Prostate gland (tissue), 2 donors: ENCODE measurements around the gene LST1. TPM values are rescaled to one million over a fixed set of nuclear protein-coding genes. Genes with fewer than 3 reads are reported as not detected.
A peak's percentile ranks its signal among the peaks of the same experiment; 100 is the strongest.

ENCODE experiments used
- DNase-seq: peaks from one replicate; pipeline ENCODE4 v3.0.0-alpha.2; 2019; ENCODE audit warnings: low spot score
- H3K27ac ChIP-seq, 2 donors: fragments of 200-600 bp; sonication (generic); 2 replicates each; pipeline ENCODE4 v1.5.1; 2017 to 2019
- H3K27me3 ChIP-seq: fragments of 200-600 bp; sonication (generic); replicated peaks from 2 replicates; pipeline ENCODE4 v1.5.1; 2019; ENCODE audit not compliant: insufficient read depth
- H3K36me3 ChIP-seq, 2 donors: fragments of 200-600 bp; sonication (generic); 1 replicate in 1 of 2; 2 replicates in 1 of 2; pipeline versions ENCODE4 v1.5.1 to v1.8.1; 2017 to 2019
- H3K4me1 ChIP-seq: fragments of 200-600 bp; sonication (generic); replicated peaks from 2 replicates; pipeline ENCODE4 v1.5.1; 2019
- H3K4me3 ChIP-seq, 2 donors: fragments of 200-600 bp; sonication (generic); 2 replicates each; pipeline ENCODE4 v1.5.1; 2017 to 2019
- H3K9me3 ChIP-seq: fragments of 200-600 bp; sonication (generic); 2 replicates; pipeline ENCODE4 v1.5.1; 2017
- CTCF ChIP-seq, 4 experiments: fragments of 200-600 bp in 2 of 4; fragments of 450-650 bp in 2 of 4; sonication (generic) in 2 of 4; IDR thresholded peaks; 1 replicate in 3 of 4; 2 replicates in 1 of 4; pipeline ENCODE4 v1.5.1; 2016 to 2019; ENCODE audit warnings: antibody characterized with exemption in 4 of 4, mild to moderate bottlenecking in 2 of 4, moderate library complexity in 2 of 4
- POLR2A ChIP-seq: fragments of 450-650 bp; IDR thresholded peaks from one replicate; pipeline ENCODE4 v1.6.1; 2016; ENCODE audit warnings: antibody characterized with exemption, mild to moderate bottlenecking
- POLR2AphosphoS5 ChIP-seq: sonication (generic); formaldehyde crosslinking; IDR thresholded peaks from one replicate; pipeline ENCODE4 v1.6.1; 2017; ENCODE audit warnings: antibody characterized with exemption
- WGBS: methylation state at CpG from one replicate; pipeline ENCODE4 v1.1.5; 2018; 5-methylcytosine and 5-hydroxymethylcytosine counted together
- intact Hi-C: fragments of 100-400 bp; cut with DNase I; formaldehyde crosslinking; loops from one replicate; pipeline ENCODE4 v1.14.2; 2022
- total RNA-seq, 2 donors: library from RNA; depleted of rRNA; stranded (reverse); fragments of >200 nt; gene quantifications; one replicate each; pipeline ENCODE4 v1.1.0, GENCODE V29; 2016

LST1 gene
- total RNA-seq, 2 donors from 2014 or later, result 3.1 TPM; not detected in 1

DNA sequence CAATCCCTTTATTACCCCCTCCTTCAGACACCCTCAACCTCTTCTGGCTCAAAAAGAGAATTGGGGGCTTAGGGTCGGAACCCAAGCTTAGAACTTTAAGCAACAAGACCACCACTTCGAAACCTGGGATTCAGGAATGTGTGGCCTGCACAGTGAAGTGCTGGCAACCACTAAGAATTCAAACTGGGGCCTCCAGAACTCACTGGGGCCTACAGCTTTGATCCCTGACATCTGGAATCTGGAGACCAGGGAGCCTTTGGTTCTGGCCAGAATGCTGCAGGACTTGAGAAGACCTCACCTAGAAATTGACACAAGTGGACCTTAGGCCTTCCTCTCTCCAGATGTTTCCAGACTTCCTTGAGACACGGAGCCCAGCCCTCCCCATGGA, 8.5 kb upstream of the LST1 start:
- H3K27ac ChIP-seq, result no peak overlapping the region
- H3K4me3 ChIP-seq, result no peak overlapping the region
- no peaks in the 10 kb centered on the region for H3K27me3 ChIP-seq
- WGBS, result 95% methylated on average over 3 of the region's 3 CpGs
- no peak for TF ChIP-seq CTCF (IDR thresholded peaks at IDR 0.05)
- no peak for TF ChIP-seq POLR2AphosphoS5
- no peak for TF ChIP-seq POLR2A
- H3K4me1 ChIP-seq, result no peaks in the 10 kb centered on the region
- no peaks in the 10 kb centered on the region for H3K36me3 ChIP-seq
- intact Hi-C loops, result no loop called here
- no peaks in the 10 kb centered on the region for H3K9me3 ChIP-seq
- DNase-seq, result no peak

- H3K4me1 ChIP-seq, result no peaks in the 10 kb centered on the region
- intact Hi-C loops, result no loop called here
- 77% methylated on average over 12 of the region's 12 CpGs for WGBS
- no peak for DNase-seq
- no peaks in the 10 kb centered on the region for H3K9me3 ChIP-seq
- H3K27ac ChIP-seq, result no peak overlapping the region
- H3K36me3 ChIP-seq, result no peaks in the 10 kb centered on the region
- H3K27me3 ChIP-seq, result no peaks in the 10 kb centered on the region
- no peak overlapping the region for H3K4me3 ChIP-seq
- TF ChIP-seq POLR2A (no peak), CTCF (IDR thresholded peaks at IDR 0.05) (no peak), POLR2AphosphoS5 (no peak)
These were observed 7.6 kb upstream of the LST1 start for GRCh38 chr6:31578184-31579118.

DNA sequence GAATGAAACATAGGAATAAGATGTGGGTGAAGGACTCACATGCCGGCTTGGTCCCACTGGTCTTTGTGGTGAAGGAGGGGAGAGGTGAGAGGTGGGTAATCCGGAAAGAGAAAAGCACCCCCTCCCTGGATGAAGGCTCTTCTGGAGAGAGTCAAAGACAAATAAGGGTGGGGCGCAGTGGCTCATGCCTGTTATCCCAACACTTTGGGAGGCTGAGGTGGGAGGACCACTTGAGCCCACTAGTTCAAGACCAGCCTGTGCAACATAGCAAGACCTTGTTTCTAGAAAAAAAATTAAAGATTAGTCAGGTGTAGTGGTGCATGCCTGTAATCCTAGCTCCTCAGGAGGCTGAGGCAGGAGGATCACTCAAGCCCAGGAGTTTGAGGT, 7.0 kb upstream of the LST1 start:
- Histone ChIP-seq H3K4me3 (no peak overlapping the region), H3K9me3 (no peaks in the 10 kb centered on the region), H3K4me1 (no peaks in the 10 kb centered on the region), H3K36me3 (no peaks in the 10 kb centered on the region), H3K27me3 (no peaks in the 10 kb centered on the region), H3K27ac (no peak overlapping the region)
- 90% methylated on average over 3 of the region's 3 CpGs for WGBS
- DNase-seq, result no peak
- intact Hi-C loops, result no loop called here
- TF ChIP-seq POLR2AphosphoS5 (no peak), CTCF (IDR thresholded peaks at IDR 0.05) (no peak), POLR2A (no peak)

- H3K9me3 ChIP-seq, result no peaks in the 10 kb centered on the region
- no peaks in the 10 kb centered on the region for H3K36me3 ChIP-seq
- no peak for TF ChIP-seq POLR2A
- no peak for TF ChIP-seq CTCF (IDR thresholded peaks at IDR 0.05)
- no peak for TF ChIP-seq POLR2AphosphoS5
- H3K27me3 ChIP-seq, result no peaks in the 10 kb centered on the region
- intact Hi-C loops, result no loop called here
- peak overlapping the region in 1 of 2 donors; percentile 65 for H3K27ac ChIP-seq
- no peak overlapping the region for H3K4me3 ChIP-seq
- no peaks in the 10 kb centered on the region for H3K4me1 ChIP-seq
- DNase-seq, result no peak
- 92% methylated on average over 8 of the region's 8 CpGs for WGBS
These were observed 6.3 kb upstream of the LST1 start for GRCh38 chr6:31579546-31580437.
